GM21717 (cell line): ENCODE data around the gene TNC.

ENCODE experiments used
- ATAC-seq: cut with Tn5 transposase; IDR thresholded peaks from one replicate; pipeline ENCODE4 v1.9.1; 2021; ENCODE audit warnings: mild to moderate bottlenecking, moderate library complexity; ENCODE audit not compliant: unreplicated experiment

TNC gene

GRCh38 chr9:114981063-114981462 is 136.9 kb downstream of the TNC start:
- no peak for ATAC-seq

- no peak for ATAC-seq
Observed at GRCh38 chr9:114973216-114973615, 144.7 kb downstream of the TNC start.

- ATAC-seq, result no peak
Observed at GRCh38 chr9:114972510-114973136, 145.3 kb downstream of the TNC start.
